ENCODE measurements around the gene DHDH.

Gene DHDH

GRCh38 chr19:48989701-48990291 is 56.3 kb downstream of the DHDH start:
- no peak overlapping the region; the same call in 1 of the 2 replicates for H3K4me3 ChIP-seq (ENCODE audit: low read length)
- peak; percentile 63 for DNase-seq (ENCODE audit: low read depth)
- no peak for TF ChIP-seq CTCF (conservative IDR thresholded peaks at IDR 0.05; ENCODE audit: low read length)

- no peak for TF ChIP-seq CTCF (conservative IDR thresholded peaks at IDR 0.05; ENCODE audit: low read length)
- H3K4me3 ChIP-seq (ENCODE audit: low read length): no peak overlapping the region
- peak; percentile 9 for DNase-seq (ENCODE audit: low read depth)
Measured at GRCh38 chr19:48990400-48990799, 56.9 kb downstream of the DHDH start.

GRCh38 chr19:48991011-48991609 is 57.6 kb downstream of the DHDH start:
- TF ChIP-seq CTCF (conservative IDR thresholded peaks at IDR 0.05; ENCODE audit: low read length): no peak
- no peak for DNase-seq (ENCODE audit: low read depth)
- H3K4me3 ChIP-seq (ENCODE audit: low read length): peak overlapping the region; percentile 98

- TF ChIP-seq CTCF (conservative IDR thresholded peaks at IDR 0.05; ENCODE audit: low read length): no peak
- peak; percentile 83 for DNase-seq (ENCODE audit: low read depth)
- peak overlapping the region; percentile 98 for H3K4me3 ChIP-seq (ENCODE audit: low read length)
Measured at GRCh38 chr19:48991873-48992580, 58.5 kb downstream of the DHDH start.

GRCh38 chr19:48992581-48993174 is 59.2 kb downstream of the DHDH start:
- peak overlapping the region; percentile 98 for H3K4me3 ChIP-seq (ENCODE audit: low read length)

More at GRCh38 chr19:48992581-48993174, 59.2 kb downstream of the DHDH start:
- TF ChIP-seq CTCF (conservative IDR thresholded peaks at IDR 0.05; ENCODE audit: low read length): no peak
- DNase-seq (ENCODE audit: low read depth): no peak
